ENCODE measurements around the gene VLDLR. TPM values are rescaled to one million over a fixed set of nuclear protein-coding genes. Genes with fewer than 3 reads are reported as not detected.

The VLDLR gene
- total RNA-seq, 2 experiments from 2014 or later: 13.0 to 17.1 TPM

- ChIA-PET POLR2A (no interaction called here), CTCF (no interaction called here)
- TF ChIP-seq CTCF (IDR thresholded peaks at IDR 0.05): no peak
- Mint-ChIP-seq H3K36me3 (ENCODE audit: low read depth) (no peaks in the 10 kb centered on the region), H3K4me1 (ENCODE audit: low read depth) (no peaks in the 10 kb centered on the region), H3K9me3 (no peaks in the 10 kb centered on the region), H3K27ac (no peak overlapping the region), H3K4me3 (no peak overlapping the region), H3K27me3 (no peaks in the 10 kb centered on the region)
- DNase-seq (no peak), ATAC-seq (no peak)
- intact Hi-C loops (cut with micrococcal nuclease): loop anchor here (10.0 kb wide), 1 partner anchor 59 kb away; no protein-coding TSS in a partner anchor
Measured at GRCh38 chr9:2674141-2674824, 52.7 kb downstream of the VLDLR start.

- H3K27me3 Mint-ChIP-seq: no peaks in the 10 kb centered on the region
- H3K27ac Mint-ChIP-seq: no peak overlapping the region
- H3K9me3 Mint-ChIP-seq: no peaks in the 10 kb centered on the region
- no peak for DNase-seq
- ChIA-PET POLR2A (no interaction called here), CTCF (no interaction called here)
- no peak for TF ChIP-seq CTCF (IDR thresholded peaks at IDR 0.05)
- H3K36me3 Mint-ChIP-seq (ENCODE audit: low read depth): no peaks in the 10 kb centered on the region
- H3K4me3 Mint-ChIP-seq: no peak overlapping the region
- ATAC-seq: no peak
- no peaks in the 10 kb centered on the region for H3K4me1 Mint-ChIP-seq (ENCODE audit: low read depth)
- intact Hi-C loops (cut with micrococcal nuclease): loop anchor here (10.0 kb wide), 1 partner anchor 61 kb away; no protein-coding TSS in a partner anchor
Measured at GRCh38 chr9:2675834-2676233, 54.2 kb downstream of the VLDLR start.

- intact Hi-C loops (cut with micrococcal nuclease): loop anchor here (10.0 kb wide), 1 partner anchor 62 kb away; no protein-coding TSS in a partner anchor
- POLR2A ChIA-PET: no interaction called here
Measured at GRCh38 chr9:2676466-2676865, 54.9 kb downstream of the VLDLR start.

GRCh38 chr9:2677915-2678889 lies 56.6 kb downstream of the VLDLR start:
- ATAC-seq (no peak), DNase-seq (no peak)
- no peak for TF ChIP-seq CTCF (IDR thresholded peaks at IDR 0.05)
- POLR2A ChIA-PET: no interaction called here
- no peaks in the 10 kb centered on the region for H3K36me3 Mint-ChIP-seq (ENCODE audit: low read depth)
- H3K9me3 Mint-ChIP-seq: no peaks in the 10 kb centered on the region
- H3K27me3 Mint-ChIP-seq: no peaks in the 10 kb centered on the region
- no peak overlapping the region for H3K4me3 Mint-ChIP-seq
- no peaks in the 10 kb centered on the region for H3K4me1 Mint-ChIP-seq (ENCODE audit: low read depth)
- intact Hi-C loops (cut with micrococcal nuclease): loop anchor here (10.0 kb wide), 1 partner anchor 63 kb away; no protein-coding TSS in a partner anchor
- CTCF ChIA-PET: no interaction called here
- no peak overlapping the region for H3K27ac Mint-ChIP-seq

More at GRCh38 chr9:2676466-2676865, 54.9 kb downstream of the VLDLR start:
- H3K27me3 Mint-ChIP-seq: no peaks in the 10 kb centered on the region
- H3K4me3 Mint-ChIP-seq: no peak overlapping the region
- H3K27ac Mint-ChIP-seq: no peak overlapping the region
- no peaks in the 10 kb centered on the region for H3K36me3 Mint-ChIP-seq (ENCODE audit: low read depth)
- no peaks in the 10 kb centered on the region for H3K9me3 Mint-ChIP-seq
- CTCF ChIA-PET: no interaction called here
- no peak for TF ChIP-seq CTCF (IDR thresholded peaks at IDR 0.05)
- DNase-seq: no peak
- ATAC-seq: no peak
- no peaks in the 10 kb centered on the region for H3K4me1 Mint-ChIP-seq (ENCODE audit: low read depth)

GRCh38 chr9:2679011-2679410 lies 57.4 kb downstream of the VLDLR start:
- CTCF ChIA-PET: no interaction called here

More at GRCh38 chr9:2679011-2679410, 57.4 kb downstream of the VLDLR start:
- H3K27ac Mint-ChIP-seq: no peak overlapping the region
- no peaks in the 10 kb centered on the region for H3K9me3 Mint-ChIP-seq
- H3K36me3 Mint-ChIP-seq (ENCODE audit: low read depth): no peaks in the 10 kb centered on the region
- no peak for DNase-seq
- TF ChIP-seq CTCF (IDR thresholded peaks at IDR 0.05): no peak
- POLR2A ChIA-PET: no interaction called here
- no peaks in the 10 kb centered on the region for H3K4me1 Mint-ChIP-seq (ENCODE audit: low read depth)
- intact Hi-C loops (cut with micrococcal nuclease): loop anchor here (10.0 kb wide), 1 partner anchor 64 kb away; no protein-coding TSS in a partner anchor
- H3K4me3 Mint-ChIP-seq: no peak overlapping the region
- no peak for ATAC-seq
- no peaks in the 10 kb centered on the region for H3K27me3 Mint-ChIP-seq

Measured in activated CD8-positive, alpha-beta T cell treated with anti-CD3 and anti-CD28 coated beads for 36 hours (primary cell).